Epithelial cell of proximal tubule (primary cell): ENCODE measurements around the gene CCDC13. TPM values are rescaled to one million over a fixed set of nuclear protein-coding genes. Genes with fewer than 3 reads are reported as not detected.

Experiments
- DNase-seq: peaks from one replicate; pipeline ENCODE4 v3.0.0-alpha.2; 2011; ENCODE audit warnings: low read depth
- H3K4me3 ChIP-seq: 2 replicates; pipeline ENCODE4 v1.5.1; 2011; ENCODE audit warnings: low read depth, mild to moderate bottlenecking, low read length
- CTCF ChIP-seq: conservative IDR thresholded peaks from 2 replicates; pipeline ENCODE4 v1.5.1; 2012; ENCODE audit warnings: low read depth, mild to moderate bottlenecking, low read length
- total RNA-seq: library from RNA; depleted of rRNA; stranded (reverse); fragments of >200 nt; gene quantifications from 2 replicates; pipeline ENCODE4 v1.2.3, GENCODE V29; 2015

CCDC13 gene
- total RNA-seq, 1 donor from 2014 or later = 1.7 TPM

GRCh38 chr3:42753757-42754156 lies 19.3 kb downstream of the CCDC13 start:
- no peak overlapping the region for H3K4me3 ChIP-seq
- no peak for DNase-seq
- TF ChIP-seq CTCF = no peak

GRCh38 chr3:42752961-42753360 lies 20.1 kb downstream of the CCDC13 start:
- no peak for TF ChIP-seq CTCF
- DNase-seq = no peak
- no peak overlapping the region for H3K4me3 ChIP-seq

- DNase-seq = no peak
- no peak overlapping the region for H3K4me3 ChIP-seq
- TF ChIP-seq CTCF = no peak
These were observed 20.6 kb downstream of the CCDC13 start for GRCh38 chr3:42752441-42752840.

GRCh38 chr3:42751609-42752008 lies 21.4 kb downstream of the CCDC13 start:
- no peak for TF ChIP-seq CTCF
- no peak overlapping the region for H3K4me3 ChIP-seq
- DNase-seq = no peak

- TF ChIP-seq CTCF = no peak
These were observed 22.2 kb downstream of the CCDC13 start for GRCh38 chr3:42750834-42751233.

GRCh38 chr3:42749753-42750231 lies 23.3 kb downstream of the CCDC13 start:
- TF ChIP-seq CTCF = peak; percentile 49

More at GRCh38 chr3:42750834-42751233, 22.2 kb downstream of the CCDC13 start:
- DNase-seq = no peak
- H3K4me3 ChIP-seq = no peak overlapping the region

GRCh38 chr3:42749025-42749752 lies 23.9 kb downstream of the CCDC13 start:
- TF ChIP-seq CTCF = no peak
- H3K4me3 ChIP-seq = no peak overlapping the region
- no peak for DNase-seq

More at GRCh38 chr3:42749753-42750231, 23.3 kb downstream of the CCDC13 start:
- no peak overlapping the region for H3K4me3 ChIP-seq
- no peak for DNase-seq
